K562 (cell line): ENCODE measurements around the gene DBP. TPM values are rescaled to one million over a fixed set of nuclear protein-coding genes. Genes with fewer than 3 reads are reported as not detected.
A peak's percentile ranks its signal among the peaks of the same experiment; 100 is the strongest.

Experiments
- ARID3A ChIP-seq: IDR thresholded peaks from 2 replicates; pipeline ENCODE4 v1.6.1; 2012; ENCODE audit warnings: low read depth, low read length, improper control_type of control experiment, borderline replicate concordance
- DACH1 ChIP-seq: fragments of 450-650 bp; IDR thresholded peaks from 2 replicates; pipeline ENCODE4 v1.6.1; 2018; ENCODE audit not compliant: partially characterized antibody
- HLTF ChIP-seq: fragments of 450-650 bp; IDR thresholded peaks from 2 replicates; pipeline ENCODE4 v1.6.1; 2016
- KDM5B ChIP-seq: fragments of 200-600 bp; sonication (generic); IDR thresholded peaks from 2 replicates; pipeline ENCODE4 v1.6.1; 2012; ENCODE audit warnings: low read depth, mild to moderate bottlenecking, moderate library complexity, low read length, control low read depth, inconsistent platforms; ENCODE audit not compliant: insufficient replicate concordance
- LEF1 ChIP-seq: fragments of 450-650 bp; IDR thresholded peaks from 2 replicates; pipeline ENCODE4 v1.6.1; 2016; ENCODE audit warnings: mild to moderate bottlenecking
- MECOM ChIP-seq: fragments of 250-450 bp; sonication (Bioruptor Pico); IDR thresholded peaks from 2 replicates; pipeline ENCODE4 v1.8.0; 2022; ENCODE audit warnings: inconsistent platforms
- NR2F6 ChIP-seq: fragments of 450-650 bp; formaldehyde crosslinking; IDR thresholded peaks from 2 replicates; pipeline ENCODE4 v1.4.0; 2020; ENCODE audit warnings: mild to moderate bottlenecking
- TAF9B ChIP-seq: fragments of 450-650 bp; IDR thresholded peaks from 2 replicates; pipeline ENCODE4 v1.6.1; 2018; ENCODE audit warnings: mild to moderate bottlenecking; ENCODE audit not compliant: partially characterized antibody
- TBL1XR1 ChIP-seq, 2 experiments: IDR thresholded peaks; 2 replicates each; pipeline ENCODE4 v1.6.1; 2012; ENCODE audit warnings: improper control_type of control experiment in 2 of 2, low read length in 2 of 2, mild to moderate bottlenecking in 1 of 2
- ZNF311 ChIP-seq: fragments of 250-450 bp; sonication (Bioruptor Pico); IDR thresholded peaks from 2 replicates; pipeline ENCODE4 v1.4.0; 2020; ENCODE audit warnings: mild to moderate bottlenecking, moderate library complexity
- ZNF778 ChIP-seq: fragments of 450-650 bp; formaldehyde crosslinking; IDR thresholded peaks from 2 replicates; pipeline ENCODE4 v1.4.0; 2020; ENCODE audit warnings: mild to moderate bottlenecking, moderate library complexity
- polyA plus RNA-seq, 8 experiments: library from polyadenylated mRNA; depleted of rRNA in 4 of 8; stranded (reverse) in 5 of 8; unstranded in 3 of 8; fragments of >200 nt; fragmentation: Nextera tagmentation in 2 of 8; fragmentation: Illumina TruSeq in 1 of 8; extraction: Ambion mirVana in 2 of 8; extraction: Trizol in 1 of 8; gene quantifications; 2 replicates each; pipeline versions ENCODE4 v1.2.1 to v1.2.3, GENCODE V29; 2011 to 2014; ENCODE audit warnings: inconsistent platforms in 1 of 8, missing spikeins in 1 of 8
- total RNA-seq, 7 experiments: library from RNA; depleted of rRNA in 6 of 7; stranded (reverse); fragments of >200 nt in 6 of 7; fragmentation: Illumina TruSeq in 2 of 7; extraction: Trizol in 2 of 7; gene quantifications; 2 replicates each; pipeline versions ENCODE4 v1.2.1 to v1.2.3, GENCODE V29; 2011 to 2021; ENCODE audit warnings: low replicate concordance in 1 of 7
- TF ChIP-seq, protein P1 (sequence below): IDR thresholded peaks from 2 replicates; pipeline ENCODE4 v1.6.1; 2014; ENCODE audit warnings: antibody characterized with exemption
- TF ChIP-seq, protein P2 (sequence below): fragments of 200-800 bp; sonication (Bioruptor generic); IDR thresholded peaks from 2 replicates; pipeline ENCODE4 v1.6.1; 2017; ENCODE audit warnings: missing genetic modification characterization, missing compliant biosample characterization
- TF ChIP-seq, protein P3 (sequence below): fragments of 450-650 bp; IDR thresholded peaks from 2 replicates; pipeline ENCODE4 v1.6.1; 2016; ENCODE audit warnings: antibody characterized with exemption
- TF ChIP-seq, protein P4 (sequence below): fragments of 150-350 bp; IDR thresholded peaks from 2 replicates; pipeline ENCODE4 v1.6.1; 2014; ENCODE audit warnings: low read depth, mild to moderate bottlenecking, low read length, borderline replicate concordance
- TF ChIP-seq, protein P5 (sequence below): fragments of 450-650 bp; formaldehyde crosslinking; IDR thresholded peaks from 2 replicates; pipeline ENCODE4 v1.4.0; 2020; ENCODE audit warnings: mild to moderate bottlenecking

The DBP gene
- total and polyA plus RNA-seq, 9 of the 15 experiments (the other 6 are each of a cell fraction or from before 2014, with no cell fraction given): 0.25 to 5.5 (median 1.8) TPM

DNA sequence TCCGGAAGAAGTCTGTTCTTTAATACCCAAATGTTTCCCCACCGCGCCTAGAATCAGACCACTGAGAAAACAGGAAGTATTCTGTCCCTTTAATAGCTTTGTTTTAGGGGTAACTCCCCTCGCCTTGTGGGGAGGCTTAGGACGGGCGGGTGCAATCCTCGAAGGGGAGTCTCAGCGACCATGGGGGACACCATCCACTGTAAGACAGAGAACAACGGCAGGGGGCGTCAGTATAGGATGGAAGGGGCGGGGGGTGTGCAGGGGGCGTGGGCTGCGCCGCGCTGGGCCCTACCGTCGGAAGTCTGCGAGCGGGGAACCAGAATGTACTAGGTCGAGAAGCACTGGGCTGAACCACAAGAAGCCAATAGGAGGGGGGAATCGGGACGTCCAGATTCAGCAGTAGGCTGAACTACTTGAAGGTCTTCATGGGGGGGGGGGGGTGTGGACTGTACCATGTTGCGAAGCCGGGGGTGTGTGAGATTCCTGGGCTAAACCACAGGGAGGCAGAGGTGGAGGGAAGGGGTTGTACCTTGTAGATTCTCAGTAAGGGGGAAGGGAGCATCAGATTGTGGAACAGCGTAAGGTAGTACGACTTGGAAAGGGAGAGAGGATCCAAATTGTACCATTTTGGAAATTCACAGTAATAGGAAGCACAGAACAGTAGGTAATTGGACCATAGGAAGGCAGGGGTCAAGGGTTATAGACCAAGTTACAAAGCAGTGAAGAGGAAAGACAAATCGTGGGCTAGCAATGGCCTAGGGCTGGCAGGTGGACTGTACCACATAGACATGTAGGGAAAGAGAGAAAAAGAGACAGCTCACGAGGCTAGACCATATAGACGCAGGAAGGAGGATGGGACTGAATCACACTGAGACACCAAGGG, 1.0 kb upstream of the DBP start (continued):
- TF ChIP-seq, protein P1, sequence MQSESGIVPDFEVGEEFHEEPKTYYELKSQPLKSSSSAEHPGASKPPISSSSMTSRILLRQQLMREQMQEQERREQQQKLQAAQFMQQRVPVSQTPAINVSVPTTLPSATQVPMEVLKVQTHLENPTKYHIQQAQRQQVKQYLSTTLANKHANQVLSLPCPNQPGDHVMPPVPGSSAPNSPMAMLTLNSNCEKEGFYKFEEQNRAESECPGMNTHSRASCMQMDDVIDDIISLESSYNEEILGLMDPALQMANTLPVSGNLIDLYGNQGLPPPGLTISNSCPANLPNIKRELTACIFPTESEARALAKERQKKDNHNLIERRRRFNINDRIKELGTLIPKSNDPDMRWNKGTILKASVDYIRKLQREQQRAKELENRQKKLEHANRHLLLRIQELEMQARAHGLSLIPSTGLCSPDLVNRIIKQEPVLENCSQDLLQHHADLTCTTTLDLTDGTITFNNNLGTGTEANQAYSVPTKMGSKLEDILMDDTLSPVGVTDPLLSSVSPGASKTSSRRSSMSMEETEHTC: no peak
- TF ChIP-seq LEF1: peak; percentile 29
- TF ChIP-seq TBL1XR1 (IDR thresholded peaks at IDR 0.05; ENCODE audit: low read length in 2 of 2): peak in 1 of 2 experiments; percentile 7; a peak in 1 of 4 replicates
- TF ChIP-seq, protein P2, sequence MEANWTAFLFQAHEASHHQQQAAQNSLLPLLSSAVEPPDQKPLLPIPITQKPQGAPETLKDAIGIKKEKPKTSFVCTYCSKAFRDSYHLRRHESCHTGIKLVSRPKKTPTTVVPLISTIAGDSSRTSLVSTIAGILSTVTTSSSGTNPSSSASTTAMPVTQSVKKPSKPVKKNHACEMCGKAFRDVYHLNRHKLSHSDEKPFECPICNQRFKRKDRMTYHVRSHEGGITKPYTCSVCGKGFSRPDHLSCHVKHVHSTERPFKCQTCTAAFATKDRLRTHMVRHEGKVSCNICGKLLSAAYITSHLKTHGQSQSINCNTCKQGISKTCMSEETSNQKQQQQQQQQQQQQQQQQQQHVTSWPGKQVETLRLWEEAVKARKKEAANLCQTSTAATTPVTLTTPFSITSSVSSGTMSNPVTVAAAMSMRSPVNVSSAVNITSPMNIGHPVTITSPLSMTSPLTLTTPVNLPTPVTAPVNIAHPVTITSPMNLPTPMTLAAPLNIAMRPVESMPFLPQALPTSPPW (CRISPR knock-in tag): peak; percentile 68
- no peak for TF ChIP-seq NR2F6 (CRISPR knock-in tag)
- TF ChIP-seq KDM5B: no peak
- no peak for TF ChIP-seq ZNF311 (CRISPR knock-in tag)
- TF ChIP-seq DACH1: no peak
- TF ChIP-seq HLTF: peak; percentile 96
- TF ChIP-seq, protein P3, sequence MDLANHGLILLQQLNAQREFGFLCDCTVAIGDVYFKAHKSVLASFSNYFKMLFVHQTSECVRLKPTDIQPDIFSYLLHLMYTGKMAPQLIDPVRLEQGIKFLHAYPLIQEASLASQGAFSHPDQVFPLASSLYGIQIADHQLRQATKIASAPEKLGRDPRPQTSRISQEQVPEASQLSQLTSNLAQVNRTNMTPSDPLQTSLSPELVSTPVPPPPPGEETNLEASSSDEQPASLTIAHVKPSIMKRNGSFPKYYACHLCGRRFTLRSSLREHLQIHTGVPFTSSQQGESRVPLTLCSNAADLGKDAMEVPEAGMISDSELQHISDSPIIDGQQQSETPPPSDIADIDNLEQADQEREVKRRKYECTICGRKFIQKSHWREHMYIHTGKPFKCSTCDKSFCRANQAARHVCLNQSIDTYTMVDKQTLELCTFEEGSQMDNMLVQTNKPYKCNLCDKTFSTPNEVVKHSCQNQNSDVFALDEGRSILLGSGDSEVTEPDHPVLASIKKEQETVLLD: no peak
- TF ChIP-seq, protein P4, sequence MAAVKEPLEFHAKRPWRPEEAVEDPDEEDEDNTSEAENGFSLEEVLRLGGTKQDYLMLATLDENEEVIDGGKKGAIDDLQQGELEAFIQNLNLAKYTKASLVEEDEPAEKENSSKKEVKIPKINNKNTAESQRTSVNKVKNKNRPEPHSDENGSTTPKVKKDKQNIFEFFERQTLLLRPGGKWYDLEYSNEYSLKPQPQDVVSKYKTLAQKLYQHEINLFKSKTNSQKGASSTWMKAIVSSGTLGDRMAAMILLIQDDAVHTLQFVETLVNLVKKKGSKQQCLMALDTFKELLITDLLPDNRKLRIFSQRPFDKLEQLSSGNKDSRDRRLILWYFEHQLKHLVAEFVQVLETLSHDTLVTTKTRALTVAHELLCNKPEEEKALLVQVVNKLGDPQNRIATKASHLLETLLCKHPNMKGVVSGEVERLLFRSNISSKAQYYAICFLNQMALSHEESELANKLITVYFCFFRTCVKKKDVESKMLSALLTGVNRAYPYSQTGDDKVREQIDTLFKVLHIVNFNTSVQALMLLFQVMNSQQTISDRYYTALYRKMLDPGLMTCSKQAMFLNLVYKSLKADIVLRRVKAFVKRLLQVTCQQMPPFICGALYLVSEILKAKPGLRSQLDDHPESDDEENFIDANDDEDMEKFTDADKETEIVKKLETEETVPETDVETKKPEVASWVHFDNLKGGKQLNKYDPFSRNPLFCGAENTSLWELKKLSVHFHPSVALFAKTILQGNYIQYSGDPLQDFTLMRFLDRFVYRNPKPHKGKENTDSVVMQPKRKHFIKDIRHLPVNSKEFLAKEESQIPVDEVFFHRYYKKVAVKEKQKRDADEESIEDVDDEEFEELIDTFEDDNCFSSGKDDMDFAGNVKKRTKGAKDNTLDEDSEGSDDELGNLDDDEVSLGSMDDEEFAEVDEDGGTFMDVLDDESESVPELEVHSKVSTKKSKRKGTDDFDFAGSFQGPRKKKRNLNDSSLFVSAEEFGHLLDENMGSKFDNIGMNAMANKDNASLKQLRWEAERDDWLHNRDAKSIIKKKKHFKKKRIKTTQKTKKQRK: no peak
- no peak; the same call in 1 of the 2 replicates for TF ChIP-seq ZNF778 (CRISPR knock-in tag)
- TF ChIP-seq ARID3A: peak; percentile 66; the same call in 1 of the 2 replicates
- TF ChIP-seq TAF9B: no peak
- TF ChIP-seq, protein P5, sequence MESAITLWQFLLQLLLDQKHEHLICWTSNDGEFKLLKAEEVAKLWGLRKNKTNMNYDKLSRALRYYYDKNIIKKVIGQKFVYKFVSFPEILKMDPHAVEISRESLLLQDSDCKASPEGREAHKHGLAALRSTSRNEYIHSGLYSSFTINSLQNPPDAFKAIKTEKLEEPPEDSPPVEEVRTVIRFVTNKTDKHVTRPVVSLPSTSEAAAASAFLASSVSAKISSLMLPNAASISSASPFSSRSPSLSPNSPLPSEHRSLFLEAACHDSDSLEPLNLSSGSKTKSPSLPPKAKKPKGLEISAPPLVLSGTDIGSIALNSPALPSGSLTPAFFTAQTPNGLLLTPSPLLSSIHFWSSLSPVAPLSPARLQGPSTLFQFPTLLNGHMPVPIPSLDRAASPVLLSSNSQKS (CRISPR knock-in tag): no peak
- no peak for TF ChIP-seq MECOM (CRISPR knock-in tag)
